OCI-LY1 (cell line): ENCODE results near the gene UBE2D4.
"Not testable (repeated sequence)": the region's sequence is repeated elsewhere in the genome, so short reads cannot be mapped to it uniquely, and the experiment has no call there.

Experiments
- CTCF ChIP-seq: fragments of 200-600 bp; sonication (generic), shearing (Covaris generic); IDR thresholded peaks from 2 replicates; pipeline ENCODE4 v1.5.1; 2017; ENCODE audit warnings: mild to moderate bottlenecking, antibody characterized with exemption, low read length, moderate library complexity, mixed read lengths
- EZH2 ChIP-seq: fragments of 200-600 bp; sonication (generic), shearing (Covaris generic); IDR thresholded peaks from 2 replicates; pipeline ENCODE4 v1.8.0; 2017; ENCODE audit warnings: borderline replicate concordance, mixed run types, mild to moderate bottlenecking, antibody characterized with exemption, low read length, moderate library complexity, mixed read lengths

- not testable (repeated sequence) for TF ChIP-seq CTCF, EZH2
Observed at GRCh38 chr7:43990011-43990585, 63.9 kb downstream of the UBE2D4 start.
